Measurements from ENCODE around the gene RBMS1.

Gene RBMS1

DNA sequence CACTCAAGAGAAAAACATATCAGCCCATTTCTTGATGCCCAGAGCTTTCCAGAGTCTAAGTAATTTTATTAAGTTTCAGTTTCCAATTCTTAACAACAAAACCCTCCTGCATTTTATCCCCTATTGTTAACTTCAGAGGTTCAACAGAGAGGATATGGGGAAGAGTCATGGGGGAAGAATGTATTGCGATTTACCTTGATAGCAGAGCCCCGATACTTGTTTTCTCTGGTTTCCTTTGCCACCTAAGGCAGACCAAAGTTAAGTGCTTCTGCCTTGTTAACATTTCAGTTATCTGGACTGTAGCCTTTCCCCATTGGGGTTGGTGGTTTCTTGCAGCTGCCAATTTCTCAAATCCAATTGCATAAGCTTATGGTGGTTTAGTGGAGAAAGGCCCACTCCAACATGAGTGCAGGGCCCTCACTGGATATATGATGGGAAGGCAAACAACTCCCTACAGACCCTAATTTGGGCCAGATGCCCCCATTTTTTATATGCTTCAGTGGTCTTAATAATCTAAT is 211.5 kb downstream of the RBMS1 start:
- peaks cover 0 to under 1% of the 10 kb centered on the region in 2 donors for H3K4me1 ChIP-seq (ENCODE audit: control insufficient read depth in 1 of 2, insufficient read depth in 2 of 2, low read length in 2 of 2)
- no peaks in the 10 kb centered on the region for H3K27me3 ChIP-seq (ENCODE audit: low read depth, low read length)
- H3K4me3 ChIP-seq (ENCODE audit: low read depth in 1 of 2, low read length in 2 of 2) = no peak overlapping the region
- H3K27ac ChIP-seq (ENCODE audit: low read length) = peak overlapping the region; percentile 19
- peaks cover 30 to 52% of the 10 kb centered on the region in 2 donors for H3K36me3 ChIP-seq (ENCODE audit: control insufficient read depth in 1 of 2, insufficient read depth in 2 of 2, low read length in 2 of 2)
- H3K9me3 ChIP-seq (ENCODE audit: control insufficient read depth in 1 of 2, low read length in 2 of 2) = no peaks in the 10 kb centered on the region

- Histone ChIP-seq H3K4me3 (ENCODE audit: low read depth in 1 of 2, low read length in 2 of 2) (no peak overlapping the region), H3K27me3 (ENCODE audit: low read depth, low read length) (no peaks in the 10 kb centered on the region), H3K27ac (ENCODE audit: low read length) (no peak overlapping the region), H3K36me3 (ENCODE audit: control insufficient read depth in 1 of 2, insufficient read depth in 2 of 2, low read length in 2 of 2) (peaks cover 39 to 53% of the 10 kb centered on the region in 2 donors), H3K9me3 (ENCODE audit: control insufficient read depth in 1 of 2, low read length in 2 of 2) (no peaks in the 10 kb centered on the region), H3K4me1 (ENCODE audit: control insufficient read depth in 1 of 2, insufficient read depth in 2 of 2, low read length in 2 of 2) (no peaks in the 10 kb centered on the region)
These were observed 212.4 kb downstream of the RBMS1 start for GRCh38 chr2:160281213-160281612.

GRCh38 chr2:160279813-160280465 is 213.7 kb downstream of the RBMS1 start:
- Histone ChIP-seq H3K27me3 (ENCODE audit: low read depth, low read length) (no peaks in the 10 kb centered on the region), H3K36me3 (ENCODE audit: control insufficient read depth in 1 of 2, insufficient read depth in 2 of 2, low read length in 2 of 2) (peaks cover 46 to 60% of the 10 kb centered on the region in 2 donors), H3K4me1 (ENCODE audit: control insufficient read depth in 1 of 2, insufficient read depth in 2 of 2, low read length in 2 of 2) (no peaks in the 10 kb centered on the region), H3K4me3 (ENCODE audit: low read depth in 1 of 2, low read length in 2 of 2) (no peak overlapping the region), H3K27ac (ENCODE audit: low read length) (peak overlapping the region; percentile 52), H3K9me3 (ENCODE audit: control insufficient read depth in 1 of 2, low read length in 2 of 2) (no peaks in the 10 kb centered on the region)

DNA sequence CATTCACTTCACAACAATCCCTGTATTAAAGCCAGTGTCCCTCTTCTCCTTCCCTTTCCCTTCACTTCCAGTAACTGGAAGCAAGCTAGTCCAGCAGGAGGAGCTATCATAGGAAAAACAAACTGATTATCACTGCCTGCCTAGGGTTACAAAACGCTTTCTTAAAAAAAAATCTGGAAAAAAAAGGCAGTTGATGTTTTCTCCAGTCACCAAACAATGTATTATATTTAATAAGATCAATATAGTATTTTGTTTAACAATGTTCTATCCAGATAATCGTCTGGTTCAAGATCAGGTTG is 214.8 kb downstream of the RBMS1 start:
- H3K9me3 ChIP-seq (ENCODE audit: control insufficient read depth in 1 of 2, low read length in 2 of 2) = no peaks in the 10 kb centered on the region
- H3K27me3 ChIP-seq (ENCODE audit: low read depth, low read length) = no peaks in the 10 kb centered on the region
- H3K27ac ChIP-seq (ENCODE audit: low read length) = no peak overlapping the region
- H3K36me3 ChIP-seq (ENCODE audit: control insufficient read depth in 1 of 2, insufficient read depth in 2 of 2, low read length in 2 of 2) = peaks cover 47 to 52% of the 10 kb centered on the region in 2 donors
- no peaks in the 10 kb centered on the region for H3K4me1 ChIP-seq (ENCODE audit: control insufficient read depth in 1 of 2, insufficient read depth in 2 of 2, low read length in 2 of 2)
- H3K4me3 ChIP-seq (ENCODE audit: low read depth in 1 of 2, low read length in 2 of 2) = no peak overlapping the region

GRCh38 chr2:160278101-160278878 is 215.3 kb downstream of the RBMS1 start:
- peaks cover 44 to 47% of the 10 kb centered on the region in 2 donors for H3K36me3 ChIP-seq (ENCODE audit: control insufficient read depth in 1 of 2, insufficient read depth in 2 of 2, low read length in 2 of 2)
- no peaks in the 10 kb centered on the region for H3K9me3 ChIP-seq (ENCODE audit: control insufficient read depth in 1 of 2, low read length in 2 of 2)
- H3K27ac ChIP-seq (ENCODE audit: low read length) = no peak overlapping the region
- no peaks in the 10 kb centered on the region for H3K27me3 ChIP-seq (ENCODE audit: low read depth, low read length)
- H3K4me3 ChIP-seq (ENCODE audit: low read depth in 1 of 2, low read length in 2 of 2) = no peak overlapping the region
- H3K4me1 ChIP-seq (ENCODE audit: control insufficient read depth in 1 of 2, insufficient read depth in 2 of 2, low read length in 2 of 2) = no peaks in the 10 kb centered on the region

- Histone ChIP-seq H3K4me1 (ENCODE audit: control insufficient read depth in 1 of 2, insufficient read depth in 2 of 2, low read length in 2 of 2) (no peaks in the 10 kb centered on the region), H3K27ac (ENCODE audit: low read length) (no peak overlapping the region), H3K27me3 (ENCODE audit: low read depth, low read length) (no peaks in the 10 kb centered on the region), H3K36me3 (ENCODE audit: control insufficient read depth in 1 of 2, insufficient read depth in 2 of 2, low read length in 2 of 2) (peaks cover 36 to 41% of the 10 kb centered on the region in 2 donors), H3K9me3 (ENCODE audit: control insufficient read depth in 1 of 2, low read length in 2 of 2) (no peaks in the 10 kb centered on the region), H3K4me3 (ENCODE audit: low read depth in 1 of 2, low read length in 2 of 2) (no peak overlapping the region)
These were observed 216.5 kb downstream of the RBMS1 start for GRCh38 chr2:160277151-160277550.

- H3K27me3 ChIP-seq (ENCODE audit: low read depth, low read length) = no peaks in the 10 kb centered on the region
- no peaks in the 10 kb centered on the region for H3K9me3 ChIP-seq (ENCODE audit: control insufficient read depth in 1 of 2, low read length in 2 of 2)
- peaks cover 41% of the 10 kb centered on the region in 2 donors for H3K36me3 ChIP-seq (ENCODE audit: control insufficient read depth in 1 of 2, insufficient read depth in 2 of 2, low read length in 2 of 2)
- no peak overlapping the region for H3K27ac ChIP-seq (ENCODE audit: low read length)
- no peak overlapping the region for H3K4me3 ChIP-seq (ENCODE audit: low read depth in 1 of 2, low read length in 2 of 2)
- H3K4me1 ChIP-seq (ENCODE audit: control insufficient read depth in 1 of 2, insufficient read depth in 2 of 2, low read length in 2 of 2) = peaks cover 0 to 9% of the 10 kb centered on the region in 2 donors
These were observed 218.0 kb downstream of the RBMS1 start for GRCh38 chr2:160275656-160276055.

GRCh38 chr2:160271171-160272086 is 222.2 kb downstream of the RBMS1 start:
- Histone ChIP-seq H3K27me3 (ENCODE audit: low read depth, low read length) (no peaks in the 10 kb centered on the region), H3K4me3 (ENCODE audit: low read depth in 1 of 2, low read length in 2 of 2) (peak overlapping the region; percentile 63 to 64), H3K36me3 (ENCODE audit: control insufficient read depth in 1 of 2, insufficient read depth in 2 of 2, low read length in 2 of 2) (peaks cover 18 to 23% of the 10 kb centered on the region in 2 donors), H3K4me1 (ENCODE audit: control insufficient read depth in 1 of 2, insufficient read depth in 2 of 2, low read length in 2 of 2) (peaks cover 6 to 23% of the 10 kb centered on the region in 2 donors), H3K9me3 (ENCODE audit: control insufficient read depth in 1 of 2, low read length in 2 of 2) (no peaks in the 10 kb centered on the region), H3K27ac (ENCODE audit: low read length) (peak overlapping the region; percentile 94)

- Histone ChIP-seq H3K27me3 (ENCODE audit: low read depth, low read length) (no peaks in the 10 kb centered on the region), H3K36me3 (ENCODE audit: control insufficient read depth in 1 of 2, insufficient read depth in 2 of 2, low read length in 2 of 2) (peaks cover 12 to 16% of the 10 kb centered on the region in 2 donors), H3K27ac (ENCODE audit: low read length) (peak overlapping the region; percentile 94), H3K4me1 (ENCODE audit: control insufficient read depth in 1 of 2, insufficient read depth in 2 of 2, low read length in 2 of 2) (peaks cover 6 to 23% of the 10 kb centered on the region in 2 donors), H3K4me3 (ENCODE audit: low read depth in 1 of 2, low read length in 2 of 2) (peak overlapping the region; percentile 63 to 64), H3K9me3 (ENCODE audit: control insufficient read depth in 1 of 2, low read length in 2 of 2) (no peaks in the 10 kb centered on the region)
These were observed 223.0 kb downstream of the RBMS1 start for GRCh38 chr2:160270571-160271113.

DNA sequence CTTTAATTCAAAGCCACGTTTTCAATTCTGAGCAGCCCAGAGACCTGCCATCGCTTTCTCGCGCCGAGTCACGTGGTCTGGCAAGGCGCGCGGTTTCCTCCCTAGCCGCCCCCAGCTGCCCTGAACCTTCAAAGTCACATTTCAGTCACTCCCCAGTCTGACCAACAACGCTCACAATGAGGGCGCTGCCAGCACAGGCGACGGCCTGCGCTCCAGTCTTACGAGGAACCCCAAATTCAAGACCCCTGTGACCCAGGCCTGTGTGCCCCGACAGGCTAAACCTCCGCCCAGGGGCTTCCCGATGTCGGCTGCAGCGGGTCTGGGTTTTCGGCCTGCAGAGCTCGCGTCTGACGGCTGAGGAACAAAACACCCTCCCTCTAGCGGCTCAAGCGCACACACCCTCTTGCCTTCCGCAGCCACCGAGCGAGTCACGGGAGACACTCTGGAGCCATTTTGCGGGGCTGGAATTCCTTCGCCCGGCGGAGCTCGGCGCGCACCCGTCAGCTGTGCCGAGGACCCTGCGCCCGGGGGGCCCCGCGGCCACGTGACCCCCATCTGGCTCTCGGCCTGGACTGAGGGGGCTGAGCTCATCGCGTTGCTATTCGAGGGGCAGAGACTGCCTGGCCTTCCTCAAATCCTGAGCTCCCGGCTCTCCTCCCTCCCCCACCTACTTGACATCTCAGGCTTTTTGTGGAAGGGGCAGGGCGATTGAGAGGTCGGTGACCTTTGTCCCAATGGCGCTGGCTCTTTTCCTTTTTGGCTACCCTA is 223.6 kb downstream of the RBMS1 start:
- peaks cover 6 to 10% of the 10 kb centered on the region in 2 donors for H3K36me3 ChIP-seq (ENCODE audit: control insufficient read depth in 1 of 2, insufficient read depth in 2 of 2, low read length in 2 of 2)
- H3K9me3 ChIP-seq (ENCODE audit: control insufficient read depth in 1 of 2, low read length in 2 of 2) = no peaks in the 10 kb centered on the region
- no peaks in the 10 kb centered on the region for H3K27me3 ChIP-seq (ENCODE audit: low read depth, low read length)
- peak overlapping the region; percentile 63 to 64 for H3K4me3 ChIP-seq (ENCODE audit: low read depth in 1 of 2, low read length in 2 of 2)
- peak overlapping the region; percentile 94 for H3K27ac ChIP-seq (ENCODE audit: low read length)
- peaks cover 6 to 23% of the 10 kb centered on the region in 2 donors for H3K4me1 ChIP-seq (ENCODE audit: control insufficient read depth in 1 of 2, insufficient read depth in 2 of 2, low read length in 2 of 2)

Measured in muscle layer of duodenum (tissue), 2 donors.